Measurements from ENCODE around the gene TDRD7.

The TDRD7 gene

GRCh38 chr9:97511655-97512427 lies 99.9 kb downstream of the TDRD7 start:
- Histone ChIP-seq H3K27me3 (replicated peaks; ENCODE audit: control insufficient read depth, insufficient read depth, low read length, poor library complexity, severe bottlenecking) (no peaks in the 10 kb centered on the region), H3K4me3 (ENCODE audit: insufficient read depth, low read depth, low read length, poor library complexity, severe bottlenecking) (no peak overlapping the region), H3K36me3 (ENCODE audit: control insufficient read depth, insufficient read depth, low read length) (no peaks in the 10 kb centered on the region), H3K4me1 (ENCODE audit: control insufficient read depth, insufficient read depth, low read length, poor library complexity, severe bottlenecking) (no peaks in the 10 kb centered on the region), H3K9me3 (ENCODE audit: control insufficient read depth, low read length) (no peaks in the 10 kb centered on the region), H3K27ac (ENCODE audit: insufficient read depth, low read length, poor library complexity, severe bottlenecking) (no peak overlapping the region)
- DNase-seq: no peak

GRCh38 chr9:97512966-97513560 lies 101.2 kb downstream of the TDRD7 start:
- Histone ChIP-seq H3K4me1 (ENCODE audit: control insufficient read depth, insufficient read depth, low read length, poor library complexity, severe bottlenecking) (no peaks in the 10 kb centered on the region), H3K36me3 (ENCODE audit: control insufficient read depth, insufficient read depth, low read length) (no peaks in the 10 kb centered on the region)

GRCh38 chr9:97514531-97514930 lies 102.6 kb downstream of the TDRD7 start:
- no peaks in the 10 kb centered on the region for H3K36me3 ChIP-seq (ENCODE audit: control insufficient read depth, insufficient read depth, low read length)
- H3K4me3 ChIP-seq (ENCODE audit: insufficient read depth, low read depth, low read length, poor library complexity, severe bottlenecking): no peak overlapping the region
- no peaks in the 10 kb centered on the region for H3K27me3 ChIP-seq (replicated peaks; ENCODE audit: control insufficient read depth, insufficient read depth, low read length, poor library complexity, severe bottlenecking)
- H3K9me3 ChIP-seq (ENCODE audit: control insufficient read depth, low read length): no peaks in the 10 kb centered on the region
- no peak for DNase-seq
- no peak overlapping the region for H3K27ac ChIP-seq (ENCODE audit: insufficient read depth, low read length, poor library complexity, severe bottlenecking)
- H3K4me1 ChIP-seq (ENCODE audit: control insufficient read depth, insufficient read depth, low read length, poor library complexity, severe bottlenecking): no peaks in the 10 kb centered on the region

More at GRCh38 chr9:97512966-97513560, 101.2 kb downstream of the TDRD7 start:
- no peak for DNase-seq
- H3K4me3 ChIP-seq (ENCODE audit: insufficient read depth, low read depth, low read length, poor library complexity, severe bottlenecking): no peak overlapping the region
- H3K27me3 ChIP-seq (replicated peaks; ENCODE audit: control insufficient read depth, insufficient read depth, low read length, poor library complexity, severe bottlenecking): no peaks in the 10 kb centered on the region
- H3K9me3 ChIP-seq (ENCODE audit: control insufficient read depth, low read length): no peaks in the 10 kb centered on the region
- no peak overlapping the region for H3K27ac ChIP-seq (ENCODE audit: insufficient read depth, low read length, poor library complexity, severe bottlenecking)

GRCh38 chr9:97515662-97516061 lies 103.8 kb downstream of the TDRD7 start:
- Histone ChIP-seq H3K4me1 (ENCODE audit: control insufficient read depth, insufficient read depth, low read length, poor library complexity, severe bottlenecking) (no peaks in the 10 kb centered on the region), H3K27me3 (replicated peaks; ENCODE audit: control insufficient read depth, insufficient read depth, low read length, poor library complexity, severe bottlenecking) (peaks cover 3% of the 10 kb centered on the region), H3K9me3 (ENCODE audit: control insufficient read depth, low read length) (no peaks in the 10 kb centered on the region)

GRCh38 chr9:97516111-97516510 lies 104.2 kb downstream of the TDRD7 start:
- Histone ChIP-seq H3K27ac (ENCODE audit: insufficient read depth, low read length, poor library complexity, severe bottlenecking) (no peak overlapping the region), H3K4me3 (ENCODE audit: insufficient read depth, low read depth, low read length, poor library complexity, severe bottlenecking) (no peak overlapping the region), H3K27me3 (replicated peaks; ENCODE audit: control insufficient read depth, insufficient read depth, low read length, poor library complexity, severe bottlenecking) (peaks cover 3% of the 10 kb centered on the region), H3K4me1 (ENCODE audit: control insufficient read depth, insufficient read depth, low read length, poor library complexity, severe bottlenecking) (no peaks in the 10 kb centered on the region), H3K9me3 (ENCODE audit: control insufficient read depth, low read length) (no peaks in the 10 kb centered on the region), H3K36me3 (ENCODE audit: control insufficient read depth, insufficient read depth, low read length) (no peaks in the 10 kb centered on the region)
- no peak for DNase-seq

More at GRCh38 chr9:97515662-97516061, 103.8 kb downstream of the TDRD7 start:
- H3K36me3 ChIP-seq (ENCODE audit: control insufficient read depth, insufficient read depth, low read length): no peaks in the 10 kb centered on the region
- H3K4me3 ChIP-seq (ENCODE audit: insufficient read depth, low read depth, low read length, poor library complexity, severe bottlenecking): no peak overlapping the region
- no peak overlapping the region for H3K27ac ChIP-seq (ENCODE audit: insufficient read depth, low read length, poor library complexity, severe bottlenecking)
- DNase-seq: no peak

GRCh38 chr9:97517331-97518089 lies 105.6 kb downstream of the TDRD7 start:
- H3K27me3 ChIP-seq (replicated peaks; ENCODE audit: control insufficient read depth, insufficient read depth, low read length, poor library complexity, severe bottlenecking): peaks cover 3% of the 10 kb centered on the region
- no peaks in the 10 kb centered on the region for H3K9me3 ChIP-seq (ENCODE audit: control insufficient read depth, low read length)
- no peak for DNase-seq
- no peak overlapping the region for H3K4me3 ChIP-seq (ENCODE audit: insufficient read depth, low read depth, low read length, poor library complexity, severe bottlenecking)
- no peaks in the 10 kb centered on the region for H3K36me3 ChIP-seq (ENCODE audit: control insufficient read depth, insufficient read depth, low read length)
- no peak overlapping the region for H3K27ac ChIP-seq (ENCODE audit: insufficient read depth, low read length, poor library complexity, severe bottlenecking)
- no peaks in the 10 kb centered on the region for H3K4me1 ChIP-seq (ENCODE audit: control insufficient read depth, insufficient read depth, low read length, poor library complexity, severe bottlenecking)

DNA sequence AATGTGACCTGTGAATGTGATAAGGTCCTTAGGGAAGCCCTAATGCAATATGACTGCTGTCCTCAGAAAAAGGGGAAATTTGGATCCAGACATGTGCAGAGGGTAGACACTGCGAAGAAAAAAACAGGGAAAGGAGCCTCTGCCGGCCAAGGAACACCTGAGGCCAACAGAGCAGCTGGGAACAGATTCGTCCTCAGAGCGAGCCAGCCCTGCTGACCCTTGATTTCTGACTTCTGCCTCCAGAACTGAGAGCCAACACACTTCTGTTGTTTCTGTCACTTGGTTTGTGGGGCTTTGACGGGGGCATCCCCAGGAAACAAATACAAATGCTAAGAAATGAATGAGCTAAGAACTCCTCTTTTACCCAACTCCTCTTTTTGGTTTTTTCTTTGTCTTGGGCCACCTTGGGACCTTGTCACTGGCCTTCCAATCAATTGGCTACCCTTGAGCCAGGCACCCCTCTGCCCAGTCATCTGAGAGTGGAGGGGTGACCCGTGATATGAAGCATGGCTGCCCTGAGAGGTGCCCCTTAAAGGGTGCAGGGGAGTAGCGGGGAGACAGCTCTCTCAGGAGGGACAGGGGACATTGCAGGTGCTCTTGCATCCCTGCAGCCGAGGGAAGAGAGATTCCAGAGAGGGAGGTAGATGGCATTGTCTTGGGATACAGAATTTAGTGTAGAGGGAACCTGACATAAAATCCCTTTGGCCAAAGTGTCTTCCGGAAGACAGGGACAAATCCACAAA lies 106.4 kb downstream of the TDRD7 start:
- no peak for DNase-seq
- H3K4me3 ChIP-seq (ENCODE audit: insufficient read depth, low read depth, low read length, poor library complexity, severe bottlenecking): no peak overlapping the region

DNA sequence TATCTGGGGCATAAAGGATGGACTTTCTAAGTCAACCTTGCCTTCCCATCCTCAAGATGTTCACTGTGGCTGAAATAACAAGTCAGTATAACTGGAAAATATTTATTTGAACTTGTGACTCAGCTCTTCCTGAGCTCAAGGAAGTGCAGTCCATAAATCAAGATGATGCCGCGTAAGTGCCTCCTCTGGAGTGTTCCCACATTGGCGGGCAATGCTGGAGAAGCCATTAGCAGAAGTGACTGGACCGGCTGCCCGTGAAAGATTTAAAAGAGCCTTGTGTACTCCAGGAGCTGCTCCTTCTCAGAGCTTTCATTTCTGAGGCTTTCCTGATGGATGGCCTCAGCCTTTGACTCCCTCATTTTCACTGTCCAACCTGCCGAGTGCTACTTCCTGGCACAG lies 107.0 kb downstream of the TDRD7 start:
- no peak overlapping the region for H3K27ac ChIP-seq (ENCODE audit: insufficient read depth, low read length, poor library complexity, severe bottlenecking)
- H3K27me3 ChIP-seq (replicated peaks; ENCODE audit: control insufficient read depth, insufficient read depth, low read length, poor library complexity, severe bottlenecking): peaks cover 3% of the 10 kb centered on the region
- DNase-seq: no peak
- no peaks in the 10 kb centered on the region for H3K9me3 ChIP-seq (ENCODE audit: control insufficient read depth, low read length)
- no peaks in the 10 kb centered on the region for H3K36me3 ChIP-seq (ENCODE audit: control insufficient read depth, insufficient read depth, low read length)
- H3K4me1 ChIP-seq (ENCODE audit: control insufficient read depth, insufficient read depth, low read length, poor library complexity, severe bottlenecking): no peaks in the 10 kb centered on the region
- H3K4me3 ChIP-seq (ENCODE audit: insufficient read depth, low read depth, low read length, poor library complexity, severe bottlenecking): no peak overlapping the region

More for the DNA sequence above, 106.4 kb downstream of the TDRD7 start:
- Histone ChIP-seq H3K9me3 (ENCODE audit: control insufficient read depth, low read length) (no peaks in the 10 kb centered on the region), H3K27ac (ENCODE audit: insufficient read depth, low read length, poor library complexity, severe bottlenecking) (no peak overlapping the region), H3K27me3 (replicated peaks; ENCODE audit: control insufficient read depth, insufficient read depth, low read length, poor library complexity, severe bottlenecking) (peaks cover 3% of the 10 kb centered on the region), H3K4me1 (ENCODE audit: control insufficient read depth, insufficient read depth, low read length, poor library complexity, severe bottlenecking) (no peaks in the 10 kb centered on the region), H3K36me3 (ENCODE audit: control insufficient read depth, insufficient read depth, low read length) (no peaks in the 10 kb centered on the region)

DNA sequence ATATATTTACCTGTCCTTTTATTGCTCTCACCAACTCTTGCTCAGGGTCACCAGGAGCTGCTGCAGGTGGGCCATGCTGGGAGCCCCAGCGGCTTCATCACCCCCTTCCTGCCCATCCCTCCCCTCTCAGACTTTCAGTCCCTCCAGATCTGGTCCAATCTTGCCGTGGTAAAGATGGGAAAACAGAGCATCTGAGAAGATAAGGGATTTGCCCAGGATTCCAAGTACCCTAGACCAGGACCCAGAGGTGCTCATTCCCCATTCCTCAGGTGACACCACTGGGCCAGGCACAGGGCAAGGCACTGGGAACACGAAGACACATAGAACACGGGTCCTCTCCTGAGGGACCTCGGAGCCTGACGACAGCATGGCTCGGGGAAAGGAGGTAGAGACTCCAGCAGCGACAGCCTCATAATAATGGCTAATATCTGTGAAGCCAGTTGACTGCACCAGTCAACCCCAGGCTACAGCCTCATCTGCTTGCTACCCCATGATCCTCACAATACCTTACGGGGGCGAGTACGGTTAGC lies 107.6 kb downstream of the TDRD7 start:
- Histone ChIP-seq H3K27ac (ENCODE audit: insufficient read depth, low read length, poor library complexity, severe bottlenecking) (no peak overlapping the region), H3K36me3 (ENCODE audit: control insufficient read depth, insufficient read depth, low read length) (no peaks in the 10 kb centered on the region), H3K9me3 (ENCODE audit: control insufficient read depth, low read length) (no peaks in the 10 kb centered on the region), H3K4me3 (ENCODE audit: insufficient read depth, low read depth, low read length, poor library complexity, severe bottlenecking) (no peak overlapping the region), H3K4me1 (ENCODE audit: control insufficient read depth, insufficient read depth, low read length, poor library complexity, severe bottlenecking) (no peaks in the 10 kb centered on the region), H3K27me3 (replicated peaks; ENCODE audit: control insufficient read depth, insufficient read depth, low read length, poor library complexity, severe bottlenecking) (peaks cover 3% of the 10 kb centered on the region)
- DNase-seq: no peak

Measured in effector memory CD4-positive, alpha-beta T cell (primary cell).